Thyroid gland (tissue), 4 donors: ENCODE data around the gene CALD1. TPM values are rescaled to one million over a fixed set of nuclear protein-coding genes. Genes with fewer than 3 reads are reported as not detected.

Source experiments
- DNase-seq, 2 donors: peaks; one replicate each; pipeline ENCODE4 v3.0.0-alpha.2; 2019
- H3K27ac ChIP-seq, 3 donors: fragments of 200-600 bp; sonication (generic); 1 replicate in 2 of 3; 2 replicates in 1 of 3; pipeline ENCODE4 v1.5.1; 2016 to 2019; ENCODE audit warnings: mild to moderate bottlenecking in 1 of 3, moderate library complexity in 1 of 3
- H3K27me3 ChIP-seq: fragments of 200-600 bp; sonication (generic); one replicate; pipeline ENCODE4 v1.5.1; 2019
- H3K36me3 ChIP-seq, 2 donors: fragments of 200-600 bp; sonication (generic); one replicate each; pipeline ENCODE4 v1.5.1; 2016 to 2019
- H3K4me1 ChIP-seq, 2 donors: fragments of 200-600 bp; sonication (generic); one replicate each; pipeline ENCODE4 v1.5.1; 2017 to 2019
- H3K4me3 ChIP-seq, 3 donors: fragments of 200-600 bp; sonication (generic); replicated peaks in 1 of 3; 1 replicate in 2 of 3; 2 replicates in 1 of 3; pipeline ENCODE4 v1.5.1; 2016; ENCODE audit warnings: mild to moderate bottlenecking in 1 of 3
- H3K9me3 ChIP-seq: fragments of 200-600 bp; sonication (generic); one replicate; pipeline ENCODE4 v1.5.1; 2017
- CTCF ChIP-seq, 6 experiments: fragments of 200-600 bp in 3 of 6; fragments of 450-650 bp in 3 of 6; sonication (generic) in 3 of 6; IDR thresholded peaks; one replicate each; pipeline ENCODE4 v1.5.1; 2016 to 2019; ENCODE audit warnings: antibody characterized with exemption in 6 of 6, mild to moderate bottlenecking in 2 of 6, inconsistent platforms in 1 of 6, moderate library complexity in 1 of 6
- POLR2A ChIP-seq, 2 donors: fragments of 450-650 bp; IDR thresholded peaks; one replicate each; pipeline ENCODE4 v1.6.1; 2017; ENCODE audit warnings: antibody characterized with exemption in 2 of 2, mild to moderate bottlenecking in 2 of 2, moderate library complexity in 1 of 2
- WGBS, 2 donors: methylation state at CpG; one replicate each; pipeline ENCODE4 v1.1.5; 2017; 5-methylcytosine and 5-hydroxymethylcytosine counted together
- intact Hi-C: fragments of 100-400 bp; cut with DNase I; formaldehyde crosslinking; loops from one replicate; pipeline ENCODE4 v1.15.1; 2023
- total RNA-seq, 4 donors: library from RNA; depleted of rRNA; stranded (reverse); fragments of >200 nt; gene quantifications; one replicate each; pipeline ENCODE4 v1.2.3, GENCODE V29; 2016

The CALD1 gene
- total RNA-seq, 4 donors from 2014 or later: 141 to 223 (median 169) TPM

DNA sequence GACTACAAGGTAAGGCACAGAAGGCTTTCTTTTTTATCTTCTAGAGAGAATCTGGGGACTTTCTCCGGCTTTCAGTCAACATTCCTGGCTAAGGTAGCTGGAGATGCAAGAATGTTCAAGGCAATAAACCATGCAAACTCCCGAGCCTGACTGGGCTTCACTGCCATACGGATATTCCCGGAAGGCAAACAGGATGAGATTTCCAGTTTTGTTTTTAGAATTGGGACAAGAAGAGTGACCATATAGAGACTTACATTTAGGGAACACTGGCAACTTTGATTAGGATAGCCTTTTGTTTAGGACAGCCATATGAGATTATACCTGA lies 269 bp downstream of the CALD1 start:
- WGBS, 2 donors: 3 to 18% methylated on average over 4 of the region's 4 CpGs
- intact Hi-C loops: no loop called here
- peak in 1 of 2 donors; percentile 11 for DNase-seq
- peak overlapping the region; percentile 91 to 96 (median 93) for H3K27ac ChIP-seq
- TF ChIP-seq CTCF (IDR thresholded peaks at IDR 0.05) (no peak), POLR2A (IDR thresholded peaks at IDR 0.05) (no peak)
- no peaks in the 10 kb centered on the region for H3K36me3 ChIP-seq
- H3K4me1 ChIP-seq: peaks cover 14 to 15% of the 10 kb centered on the region in 2 donors
- H3K4me3 ChIP-seq: peak overlapping the region in 2 of 3 donors; percentile 10 to 42
- no peaks in the 10 kb centered on the region for H3K9me3 ChIP-seq
- no peaks in the 10 kb centered on the region for H3K27me3 ChIP-seq

DNA sequence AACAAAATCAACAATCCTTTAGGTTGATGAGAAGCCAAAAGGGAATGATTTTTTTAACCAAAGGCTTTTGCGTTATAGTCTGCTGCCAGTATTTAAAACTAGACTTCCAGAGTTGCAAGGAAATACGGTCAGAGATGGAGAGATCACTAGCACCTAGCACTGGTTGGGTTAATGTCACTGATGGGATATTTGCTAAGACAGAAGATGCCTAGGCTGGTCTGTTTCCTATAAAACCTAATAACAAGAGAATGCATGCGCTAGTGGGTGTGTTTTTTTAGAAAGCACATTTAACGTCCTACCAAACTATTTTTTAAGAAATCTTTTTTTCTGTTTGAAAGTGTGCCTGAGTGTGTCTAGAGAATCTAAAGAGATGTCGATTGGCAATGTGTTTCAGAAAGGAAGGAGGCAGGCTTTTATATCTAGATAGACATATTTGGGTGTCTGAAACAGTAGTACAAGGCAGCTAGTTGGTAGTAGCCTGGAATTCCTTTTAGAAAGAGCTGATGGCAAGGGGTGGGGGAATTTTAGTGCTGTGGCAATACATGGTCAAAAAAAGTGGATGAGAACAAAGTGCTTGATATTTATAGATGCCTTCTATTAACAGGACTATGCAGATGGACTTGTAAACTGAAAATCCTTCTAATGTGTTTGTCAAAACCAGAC lies 863 bp downstream of the CALD1 start:
- peak overlapping the region in 2 of 3 donors; percentile 10 to 42 for H3K4me3 ChIP-seq
- no peaks in the 10 kb centered on the region for H3K9me3 ChIP-seq
- no peaks in the 10 kb centered on the region for H3K36me3 ChIP-seq
- no peaks in the 10 kb centered on the region for H3K27me3 ChIP-seq
- intact Hi-C loops: no loop called here
- WGBS, 2 donors: 12 to 15% methylated on average over 5 of the region's 5 CpGs
- no peak for TF ChIP-seq CTCF (IDR thresholded peaks at IDR 0.05)
- no peak for DNase-seq
- H3K27ac ChIP-seq: peak overlapping the region; percentile 91 to 96 (median 93)
- peaks cover 14 to 15% of the 10 kb centered on the region in 2 donors for H3K4me1 ChIP-seq

- Histone ChIP-seq H3K27ac (peak overlapping the region; percentile 91 to 96 (median 93)), H3K4me1 (peaks cover 14 to 15% of the 10 kb centered on the region in 2 donors), H3K36me3 (no peaks in the 10 kb centered on the region), H3K4me3 (peak overlapping the region in 1 of 3 donors; percentile 10), H3K9me3 (no peaks in the 10 kb centered on the region), H3K27me3 (no peaks in the 10 kb centered on the region)
- DNase-seq: no peak
- 56 to 68% methylated on average over 2 of the region's 2 CpGs for WGBS, 2 donors
- intact Hi-C loops: no loop called here
- no peak for TF ChIP-seq POLR2A (IDR thresholded peaks at IDR 0.05)
- TF ChIP-seq CTCF (IDR thresholded peaks at IDR 0.05): no peak
Measured at GRCh38 chr7:134781171-134781570, 1.7 kb downstream of the CALD1 start.

DNA sequence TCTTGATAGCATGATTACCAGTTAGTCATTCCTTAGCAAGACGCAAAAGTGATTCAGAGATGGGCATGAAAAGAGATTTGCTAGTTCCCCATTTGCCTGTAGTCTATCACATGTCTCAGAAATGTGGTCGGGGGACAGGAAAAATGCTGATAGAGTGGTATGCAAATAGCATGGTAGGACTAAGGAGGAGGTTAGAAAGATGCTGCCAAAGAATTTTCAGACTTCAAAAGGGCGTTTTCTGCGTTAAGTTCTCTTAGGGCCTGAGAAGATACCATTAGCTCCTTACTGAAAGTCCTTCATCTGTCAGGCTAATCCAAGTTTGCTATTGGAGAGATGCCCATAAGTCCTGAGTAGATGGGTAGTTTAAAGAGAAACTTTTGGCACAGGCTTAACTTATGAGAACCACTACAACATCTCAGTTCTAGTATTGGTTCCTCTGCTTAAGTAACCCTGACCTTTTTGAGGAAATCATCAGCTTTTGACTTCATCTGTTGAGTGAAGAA lies 2.7 kb downstream of the CALD1 start:
- Histone ChIP-seq H3K4me3 (no peak overlapping the region), H3K4me1 (peaks cover 14 to 15% of the 10 kb centered on the region in 2 donors), H3K27me3 (no peaks in the 10 kb centered on the region), H3K9me3 (no peaks in the 10 kb centered on the region), H3K27ac (peak overlapping the region in 2 of 3 donors; percentile 91 to 96), H3K36me3 (no peaks in the 10 kb centered on the region)
- no peak for DNase-seq
- TF ChIP-seq CTCF (IDR thresholded peaks at IDR 0.05) (no peak), POLR2A (IDR thresholded peaks at IDR 0.05) (no peak)
- intact Hi-C loops: no loop called here
- 83% methylated on average over 4 of the region's 4 CpGs for WGBS, 2 donors

GRCh38 chr7:134783294-134784069 lies 4.0 kb downstream of the CALD1 start:
- WGBS, 2 donors: 88 to 94% methylated on average over 7 of the region's 7 CpGs
- Histone ChIP-seq H3K36me3 (no peaks in the 10 kb centered on the region), H3K4me1 (peaks cover 15 to 18% of the 10 kb centered on the region in 2 donors), H3K9me3 (no peaks in the 10 kb centered on the region), H3K4me3 (no peak overlapping the region), H3K27ac (peak overlapping the region in 2 of 3 donors; percentile 2 to 96), H3K27me3 (no peaks in the 10 kb centered on the region)
- intact Hi-C loops: no loop called here
- TF ChIP-seq POLR2A (IDR thresholded peaks at IDR 0.05) (no peak), CTCF (IDR thresholded peaks at IDR 0.05) (no peak)
- DNase-seq: no peak
